Measurements from ENCODE around the gene CIROP.
A peak's percentile ranks its signal among the peaks of the same experiment; 100 is the strongest.
"Not testable (repeated sequence)": the region's sequence is repeated elsewhere in the genome, so short reads cannot be mapped to it uniquely, and the experiment has no call there.

The CIROP gene

GRCh38 chr14:23113431-23114119, 8.8 kb upstream of the CIROP start:
- DNase-seq: no peak

DNA sequence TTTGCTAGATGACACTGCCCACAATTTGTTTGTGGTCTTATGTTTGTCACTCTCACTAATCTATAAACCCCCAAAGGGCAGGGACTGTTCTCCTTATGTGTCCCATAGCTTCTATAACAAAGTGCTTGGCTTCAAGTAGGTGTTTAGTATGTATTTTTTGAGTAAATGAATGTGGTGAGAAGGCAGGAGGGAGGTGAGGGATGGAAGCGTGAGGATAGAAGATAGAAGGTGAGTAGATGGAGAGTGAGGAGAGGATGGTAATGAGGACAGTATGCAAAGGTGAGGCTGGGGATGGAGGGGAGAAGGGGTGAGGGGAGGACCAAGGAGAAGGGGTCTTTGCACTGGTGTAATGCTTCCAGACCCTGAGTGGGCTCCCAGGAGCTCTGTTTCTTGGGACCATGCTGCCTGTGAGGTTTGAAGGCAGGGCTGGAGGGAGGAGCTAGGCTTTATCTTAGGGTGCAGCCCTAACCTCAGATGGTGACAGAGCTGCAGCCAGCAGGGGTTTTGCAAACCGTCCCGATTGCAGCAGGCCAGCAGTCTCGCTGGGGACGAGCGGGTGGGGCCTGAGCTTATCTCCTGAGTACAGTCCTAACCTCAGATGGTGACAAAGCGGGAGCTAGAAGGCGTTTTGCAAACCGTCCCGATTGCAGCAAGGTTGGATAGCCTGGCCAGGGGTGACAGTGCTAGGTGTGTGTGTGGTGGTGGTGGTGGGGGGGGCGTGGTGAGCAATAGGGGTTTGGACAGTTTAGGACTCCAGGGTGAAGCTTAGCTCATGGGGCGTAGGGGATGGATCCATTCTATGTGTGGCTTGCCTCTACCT, 7.8 kb upstream of the CIROP start:
- peak in 2 of 3 donors; percentile 22 to 33 for DNase-seq

- no peak for DNase-seq
These were observed 6.0 kb upstream of the CIROP start for GRCh38 chr14:23110579-23111365.

DNA sequence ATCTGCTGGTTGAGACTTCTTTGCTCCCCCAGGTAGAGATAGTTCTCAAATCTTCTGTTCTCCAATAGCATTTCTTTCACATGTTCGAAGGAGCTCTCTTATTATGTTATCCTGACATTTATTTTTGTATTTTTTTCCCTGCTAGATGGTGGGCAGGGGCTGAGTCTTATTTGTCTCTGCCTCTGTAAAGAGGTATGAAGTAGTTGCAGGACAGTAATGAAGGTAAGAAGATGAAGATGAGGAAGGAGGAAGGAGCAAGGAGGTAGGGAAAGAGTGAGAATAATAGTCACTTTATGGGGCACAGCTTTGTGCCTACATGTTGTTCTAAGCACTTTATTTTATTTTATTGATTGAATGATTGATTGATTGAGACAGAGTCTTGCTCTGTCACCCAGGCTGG, 5.0 kb upstream of the CIROP start:
- DNase-seq: no peak

DNA sequence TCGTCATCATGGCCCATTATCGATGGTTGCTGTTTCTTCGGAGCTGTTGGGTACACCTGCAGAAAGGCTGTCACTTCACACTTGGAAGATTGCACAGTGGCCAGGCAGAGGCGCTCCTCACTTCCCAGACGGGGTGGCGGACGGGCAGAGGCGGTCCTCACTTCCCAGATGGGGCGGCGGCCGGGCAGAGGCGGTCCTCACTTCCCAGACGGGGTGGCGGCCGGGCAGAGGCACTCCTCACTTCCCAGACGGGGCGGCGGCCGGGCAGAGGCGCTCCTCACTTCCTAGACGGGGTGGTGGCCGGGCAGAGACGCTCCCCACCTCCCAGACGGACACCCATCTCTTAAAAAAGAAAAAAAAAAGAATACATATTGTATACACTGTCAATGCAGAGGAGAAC, 3.4 kb upstream of the CIROP start:
- not testable (repeated sequence) for DNase-seq

- not testable (repeated sequence) for DNase-seq
These were observed 2.8 kb upstream of the CIROP start for GRCh38 chr14:23107620-23108019.

- no peak for DNase-seq
These were observed 1.9 kb upstream of the CIROP start for GRCh38 chr14:23106747-23107045.

GRCh38 chr14:23105348-23105824, 597 bp upstream of the CIROP start:
- DNase-seq: no peak

- DNase-seq: no peak
These were observed 659 bp downstream of the CIROP start for GRCh38 chr14:23104070-23104590.

DNA sequence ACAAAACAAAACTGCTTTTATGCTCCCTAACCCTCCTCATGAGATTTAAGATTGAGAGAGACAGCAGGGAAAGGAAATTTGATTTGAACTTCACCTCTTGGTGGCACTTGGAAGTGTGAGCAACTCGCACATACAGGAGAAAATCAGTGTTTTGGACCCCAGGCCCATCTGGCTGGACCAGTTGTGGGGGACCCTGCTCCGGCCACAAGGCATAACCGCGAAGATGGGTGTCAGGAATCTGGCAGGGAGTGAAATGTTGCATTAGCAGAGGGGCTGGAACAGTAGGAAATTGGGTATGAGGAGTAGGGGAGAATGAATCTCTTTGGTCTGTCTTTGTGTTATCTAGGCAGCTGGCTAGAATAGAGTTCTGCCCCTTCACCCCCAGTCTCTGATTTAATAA, 1.2 kb downstream of the CIROP start:
- DNase-seq: no peak

DNA sequence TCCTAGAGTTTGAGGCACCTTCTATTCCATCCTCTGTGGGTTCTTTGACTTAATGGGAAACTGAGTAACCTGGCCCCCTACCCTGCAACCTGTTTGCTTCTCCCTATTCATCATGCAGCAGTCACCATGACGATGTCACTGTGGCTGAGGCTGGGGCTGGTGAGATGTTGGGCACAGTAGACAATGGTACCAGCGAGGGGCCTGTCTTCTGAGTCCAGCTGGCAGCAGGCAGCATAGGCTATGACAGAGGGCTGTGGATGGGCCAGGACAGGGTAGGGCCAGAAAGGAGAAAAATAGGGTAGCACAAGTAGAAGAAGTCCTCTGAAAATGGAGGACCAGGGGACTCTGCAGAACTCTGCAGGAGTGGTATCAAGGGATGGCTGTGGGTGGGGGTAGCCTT, 2.0 kb downstream of the CIROP start:
- DNase-seq: no peak

DNA sequence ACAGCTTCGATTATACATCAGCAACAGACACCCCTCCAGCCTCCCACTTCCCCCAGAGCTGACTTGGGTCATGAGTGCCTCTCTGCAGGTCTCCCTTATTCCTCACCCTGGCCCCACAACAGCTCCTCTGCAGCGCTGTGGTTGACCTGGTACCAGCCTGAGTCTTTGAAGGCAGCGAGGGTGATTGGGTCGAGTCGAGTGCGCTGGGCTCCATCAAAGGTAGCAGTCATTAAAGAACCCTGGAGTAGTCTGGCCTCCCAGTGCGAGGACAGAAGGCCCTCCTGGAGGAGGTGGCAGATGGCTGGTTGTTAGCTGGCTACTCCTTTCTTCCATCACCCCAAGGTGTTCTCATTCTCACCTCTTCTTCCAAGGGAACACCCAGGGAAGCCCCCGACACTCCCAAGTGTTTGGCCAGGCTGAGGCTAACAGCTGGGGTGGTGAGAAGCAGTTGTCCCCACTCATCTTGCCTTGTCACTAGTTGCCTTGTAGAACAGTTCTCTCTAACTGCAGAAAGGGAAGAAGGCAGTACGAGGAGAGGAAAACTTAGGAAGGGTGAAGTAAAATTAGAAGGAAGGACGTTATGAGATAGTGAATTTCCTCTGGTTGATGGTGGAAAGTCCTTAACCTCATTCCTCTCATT, 2.7 kb downstream of the CIROP start:
- DNase-seq: no peak

GRCh38 chr14:23101213-23101970, 3.4 kb downstream of the CIROP start:
- DNase-seq: no peak

DNA sequence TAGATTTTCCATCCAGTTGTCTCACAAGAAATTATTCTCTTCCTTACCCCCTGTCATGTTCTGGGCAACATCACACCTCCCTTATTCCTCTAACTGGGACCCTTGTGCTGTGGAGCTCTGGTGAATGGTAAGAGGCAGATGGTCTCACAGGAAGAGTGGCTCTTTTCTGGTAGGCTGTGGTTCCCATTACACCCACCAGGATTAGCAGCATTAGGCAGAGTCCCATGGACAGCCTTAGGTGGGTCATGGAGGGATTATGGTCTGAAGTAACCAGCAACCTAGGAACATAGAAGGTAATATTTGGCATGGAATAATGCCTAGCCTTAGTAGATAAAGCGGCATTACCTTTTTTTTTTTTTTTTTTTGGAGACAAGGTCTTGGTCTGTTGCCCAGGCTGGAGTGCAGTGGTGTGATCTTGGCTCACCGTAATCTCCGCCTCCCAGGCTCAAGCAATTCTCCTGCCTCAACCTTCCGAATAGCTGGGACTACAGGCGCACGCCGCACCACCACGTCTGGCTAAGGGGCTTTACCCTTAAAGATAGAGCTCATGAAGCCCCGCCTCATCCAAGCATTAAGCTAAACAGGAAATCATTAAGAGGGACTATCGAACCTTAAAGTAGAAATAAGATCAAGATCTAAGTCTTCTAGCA, 5.5 kb downstream of the CIROP start:
- no peak for DNase-seq

- DNase-seq: no peak
These were observed 7.0 kb downstream of the CIROP start for GRCh38 chr14:23097786-23098185.

GRCh38 chr14:23095196-23096108, 9.3 kb downstream of the CIROP start, which contains the start of gene C14orf119:
Gene C14orf119, plus strand, starts transcription at chr14:23095505. Its CDS starts 2,154 bp downstream, at chr14:23097659.
- peak; percentile 99 to 100 (median 100) for DNase-seq

GRCh38 chr14:23094666-23095195, 10.1 kb downstream of the CIROP start, which contains the start of gene ACIN1:
Gene ACIN1, minus strand, starts transcription at chr14:23095136. Its CDS starts 24 bp downstream, at chr14:23095112.
- peak; percentile 77 to 82 (median 81) for DNase-seq

GRCh38 chr14:23093991-23094665, 10.7 kb downstream of the CIROP start:
- no peak for DNase-seq

DNA sequence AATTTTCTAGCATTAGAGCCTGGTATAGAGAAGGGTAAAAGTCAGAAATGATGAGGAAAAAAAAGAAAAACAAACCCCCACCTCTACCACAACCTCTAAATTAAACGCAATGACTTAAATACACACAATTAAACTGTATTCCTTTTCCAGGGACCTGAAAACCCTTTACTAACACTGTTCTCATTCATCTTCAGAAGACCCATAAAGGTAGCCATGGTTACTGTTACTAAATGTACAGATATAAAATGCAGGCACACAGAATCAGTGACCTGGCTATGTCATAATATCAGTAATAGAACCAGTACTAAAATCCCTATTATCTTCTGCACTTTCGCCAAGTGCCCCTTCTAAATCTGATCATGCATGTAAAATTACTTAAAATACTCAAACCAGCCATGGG, 11.3 kb downstream of the CIROP start:
- DNase-seq: no peak
